ENCODE measurements around the gene POLD2.

POLD2 gene

DNA sequence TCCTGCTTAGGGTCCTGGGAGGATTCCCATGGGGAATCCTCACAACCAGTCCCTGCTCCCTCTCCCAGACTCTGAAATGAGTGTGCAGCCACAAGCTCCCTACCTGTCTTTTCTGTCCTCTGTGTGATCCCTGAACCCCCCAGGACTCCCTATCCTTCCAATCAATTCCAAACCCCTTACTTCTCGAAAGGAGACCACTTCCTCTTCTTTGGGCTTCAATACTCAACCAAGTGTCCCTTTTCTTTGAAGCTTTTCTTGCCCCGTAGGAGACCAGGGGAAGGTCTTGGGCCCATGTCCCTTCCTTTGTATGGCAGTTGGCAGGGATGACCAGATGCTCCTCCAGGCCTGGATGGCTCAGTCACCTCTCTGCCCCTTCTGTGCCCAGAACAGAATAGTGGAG lies 17.5 kb downstream of the POLD2 start:
- DNase-seq (ENCODE audit: low spot score) = no peak
- Histone ChIP-seq H4K8ac (ENCODE audit: low read depth, low read length) (no peak overlapping the region), H3K18ac (ENCODE audit: low read length) (peak overlapping the region; percentile 53), H3K23ac (ENCODE audit: low read depth, low read length, poor library complexity) (no peak overlapping the region), H3K27me3 (ENCODE audit: control insufficient read depth in 3 of 3, insufficient read depth in 3 of 3, low read depth in 1 of 3, low read length in 3 of 3) (peaks cover 0 to 8% (median 5%) of the 10 kb centered on the region in 3 experiments), H2BK12ac (ENCODE audit: low read length) (no peak overlapping the region), H2BK15ac (ENCODE audit: low read length) (no peak overlapping the region), H2AK5ac (ENCODE audit: low read depth, low read length) (no peak overlapping the region), H3K79me1 (ENCODE audit: low read depth, low read length) (no peaks in the 10 kb centered on the region), H2BK5ac (ENCODE audit: low read length) (no peak overlapping the region), H4K91ac (ENCODE audit: low read depth, low read length, poor library complexity) (no peak overlapping the region), H2AFZ (ENCODE audit: low read length) (no peak overlapping the region), H3K4ac (ENCODE audit: low read length) (no peak overlapping the region), H3K14ac (ENCODE audit: low read length) (no peak overlapping the region), H3K9ac (ENCODE audit: low read depth, low read length, poor library complexity) (no peak overlapping the region), H3K9me3 (replicated peaks in 1 of 2; ENCODE audit: control insufficient read depth in 2 of 2, insufficient read depth in 1 of 2, low read depth in 1 of 2, low read length in 2 of 2) (no peaks in the 10 kb centered on the region), H3K4me3 (ENCODE audit: low read length in 2 of 2) (no peak overlapping the region), H3K4me1 (ENCODE audit: control insufficient read depth in 2 of 2, insufficient read depth in 1 of 2, low read depth in 1 of 2, low read length in 2 of 2) (peaks cover 8 to 10% of the 10 kb centered on the region in 2 donors), H3K27ac (replicated peaks; ENCODE audit: low read length) (no peak overlapping the region), H3K4me2 (ENCODE audit: insufficient read depth, low read length, poor library complexity, severe bottlenecking) (no peak overlapping the region), H2BK120ac (ENCODE audit: low read depth, low read length) (no peak overlapping the region), H3K36me3 (replicated peaks in 1 of 2; ENCODE audit: control insufficient read depth in 2 of 2, insufficient read depth in 2 of 2, low read length in 2 of 2) (peaks cover 6 to 20% of the 10 kb centered on the region in 2 donors)
- no CpG with 5 or more reads among the region's 2 CpGs for WGBS, 2 donors (ENCODE audit: extremely low coverage in 2 of 2, insufficient read length in 2 of 2, insufficient replicate concordance in 1 of 2)

DNA sequence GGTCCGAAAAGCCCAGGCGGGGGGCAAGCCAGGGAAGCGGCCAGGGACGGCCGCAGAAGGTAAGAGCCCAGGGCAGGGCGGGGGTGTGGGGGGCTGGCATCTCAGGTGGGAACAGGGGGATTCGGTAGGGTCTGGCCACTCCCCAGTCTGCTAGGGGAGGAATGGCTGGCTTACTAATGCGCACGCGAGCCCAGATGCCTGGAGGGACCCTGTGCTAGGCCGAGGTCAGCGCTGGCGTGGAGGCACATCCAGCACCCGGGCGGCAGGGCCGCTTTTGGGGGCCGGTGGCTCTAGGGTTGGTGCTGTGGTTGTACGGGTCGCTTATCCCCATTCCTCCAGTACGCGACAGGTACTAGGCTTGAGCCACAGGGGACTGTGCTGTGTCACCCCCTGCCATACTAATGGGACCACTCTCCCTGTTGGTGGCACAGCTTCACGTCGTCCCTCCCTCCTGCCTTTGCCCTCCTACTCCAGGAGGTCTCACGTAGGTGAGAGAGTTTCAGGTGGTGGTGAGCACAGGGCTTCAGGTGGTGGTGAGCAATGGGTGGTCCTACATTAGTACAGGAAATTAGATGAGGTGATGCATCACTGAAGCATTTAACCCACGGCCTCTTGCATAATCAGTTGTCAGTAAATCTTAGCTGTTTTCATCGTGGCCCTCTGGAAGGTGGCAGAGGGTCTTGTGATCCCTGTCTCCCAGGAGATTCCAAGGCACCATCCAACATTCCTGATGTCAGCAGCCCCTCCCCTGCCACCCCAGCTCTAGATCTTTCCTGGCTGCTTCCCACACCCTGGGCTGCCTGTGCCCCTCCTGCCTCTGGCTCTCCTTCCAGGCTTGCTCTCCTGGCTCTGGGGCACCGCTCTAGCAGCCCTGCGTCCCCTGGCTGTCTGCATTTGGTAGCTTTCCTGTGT lies 18.2 kb downstream of the POLD2 start:
- peak; percentile 27 for DNase-seq (ENCODE audit: low spot score)
- no CpG with 5 or more reads among the region's 28 CpGs for WGBS, 2 donors (ENCODE audit: extremely low coverage in 2 of 2, insufficient read length in 2 of 2, insufficient replicate concordance in 1 of 2)
- peak overlapping the region; percentile 71 for H2AK5ac ChIP-seq (ENCODE audit: low read depth, low read length)

DNA sequence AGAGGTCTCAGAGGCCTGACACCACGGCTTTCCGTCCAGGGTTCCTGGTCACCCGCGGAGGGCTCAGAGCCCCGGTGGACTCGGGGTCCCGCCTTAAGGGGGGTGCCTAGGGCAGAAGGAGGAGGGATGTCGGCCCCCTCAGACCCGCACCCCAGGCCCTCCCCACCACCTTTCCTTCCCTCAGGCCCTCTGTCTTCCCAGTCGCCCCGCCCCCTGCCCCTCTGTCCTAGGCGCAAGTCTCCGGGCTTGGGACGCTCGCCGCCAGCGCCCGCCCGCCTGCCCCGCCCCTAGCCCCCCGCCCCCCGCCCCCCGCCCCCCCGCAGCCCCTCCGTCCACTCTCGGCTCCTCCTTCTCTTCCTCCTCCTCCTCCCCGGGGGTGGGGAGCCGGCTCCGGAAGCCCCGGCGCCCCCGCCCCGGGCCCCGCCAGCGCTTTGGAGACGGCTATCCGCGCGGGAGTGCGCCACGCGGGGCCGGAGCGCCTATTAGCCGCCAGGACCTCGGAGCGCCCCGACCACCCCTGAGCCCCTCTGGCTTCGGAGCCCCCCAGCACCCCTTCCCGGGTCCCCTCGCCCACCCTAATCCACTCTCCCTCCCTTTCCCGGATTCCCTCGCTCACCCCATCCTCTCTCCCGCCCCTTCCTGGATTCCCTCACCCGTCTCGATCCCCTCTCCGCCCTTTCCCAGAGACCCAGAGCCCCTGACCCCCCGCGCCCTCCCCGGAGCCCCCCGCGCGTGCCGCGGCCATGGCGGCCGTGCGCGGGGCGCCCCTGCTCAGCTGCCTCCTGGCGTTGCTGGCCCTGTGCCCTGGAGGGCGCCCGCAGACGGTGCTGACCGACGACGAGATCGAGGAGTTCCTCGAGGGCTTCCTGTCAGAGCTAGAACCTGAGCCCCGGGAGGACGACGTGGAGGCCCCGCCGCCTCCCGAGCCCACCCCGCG lies 19.2 kb downstream of the POLD2 start, which contains the start of gene AEBP1:
TSS of gene AEBP1 (plus strand) at position 423 of the 937 bp plus-strand sequence. CDS start at position 744, 321 bp downstream.
- Histone ChIP-seq H3K79me1 (ENCODE audit: low read depth, low read length) (no peaks in the 10 kb centered on the region), H3K36me3 (replicated peaks in 1 of 2; ENCODE audit: control insufficient read depth in 2 of 2, insufficient read depth in 2 of 2, low read length in 2 of 2) (peaks cover 0 to 8% of the 10 kb centered on the region in 2 donors), H3K4ac (ENCODE audit: low read length) (peak within 1 kb of the TSS; percentile 67), H3K27ac (replicated peaks; ENCODE audit: low read length) (no peak within 1 kb of the TSS), H3K4me1 (ENCODE audit: control insufficient read depth in 2 of 2, insufficient read depth in 1 of 2, low read depth in 1 of 2, low read length in 2 of 2) (peaks cover 8 to 14% of the 10 kb centered on the region in 2 donors), H3K4me3 (ENCODE audit: low read length in 2 of 2) (peak within 1 kb of the TSS; percentile 43 to 84), H4K8ac (ENCODE audit: low read depth, low read length) (no peak within 1 kb of the TSS), H3K14ac (ENCODE audit: low read length) (no peak within 1 kb of the TSS), H2BK15ac (ENCODE audit: low read length) (peak within 1 kb of the TSS; percentile 80), H2BK5ac (ENCODE audit: low read length) (peak within 1 kb of the TSS; percentile 55), H3K23ac (ENCODE audit: low read depth, low read length, poor library complexity) (peak within 1 kb of the TSS; percentile 55), H2AK5ac (ENCODE audit: low read depth, low read length) (peak within 1 kb of the TSS; percentile 71), H4K91ac (ENCODE audit: low read depth, low read length, poor library complexity) (no peak within 1 kb of the TSS), H3K4me2 (ENCODE audit: insufficient read depth, low read length, poor library complexity, severe bottlenecking) (peak within 1 kb of the TSS; percentile 83), H2BK120ac (ENCODE audit: low read depth, low read length) (no peak within 1 kb of the TSS), H3K27me3 (ENCODE audit: control insufficient read depth in 3 of 3, insufficient read depth in 3 of 3, low read depth in 1 of 3, low read length in 3 of 3) (peaks cover 0 to 8% (median 5%) of the 10 kb centered on the region in 3 experiments), H3K18ac (ENCODE audit: low read length) (peak within 1 kb of the TSS; percentile 92), H3K9ac (ENCODE audit: low read depth, low read length, poor library complexity) (peak within 1 kb of the TSS; percentile 83), H3K9me3 (replicated peaks in 1 of 2; ENCODE audit: control insufficient read depth in 2 of 2, insufficient read depth in 1 of 2, low read depth in 1 of 2, low read length in 2 of 2) (no peaks in the 10 kb centered on the region), H2BK12ac (ENCODE audit: low read length) (peak within 1 kb of the TSS; percentile 33), H2AFZ (ENCODE audit: low read length) (peak within 1 kb of the TSS; percentile 87)
- DNase-seq (ENCODE audit: low spot score) = peak; percentile 30
- no CpG with 5 or more reads among the region's 87 CpGs for WGBS, 2 donors (ENCODE audit: extremely low coverage in 2 of 2, insufficient read length in 2 of 2, insufficient replicate concordance in 1 of 2)

More for the DNA sequence above, 18.2 kb downstream of the POLD2 start:
- peaks cover 6 to 14% of the 10 kb centered on the region in 2 donors for H3K36me3 ChIP-seq (replicated peaks in 1 of 2; ENCODE audit: control insufficient read depth in 2 of 2, insufficient read depth in 2 of 2, low read length in 2 of 2)
- H3K27me3 ChIP-seq (ENCODE audit: control insufficient read depth in 3 of 3, insufficient read depth in 3 of 3, low read depth in 1 of 3, low read length in 3 of 3) = peaks cover 0 to 8% (median 5%) of the 10 kb centered on the region in 3 experiments
- H2AFZ ChIP-seq (ENCODE audit: low read length) = peak overlapping the region; percentile 85
- H2BK15ac ChIP-seq (ENCODE audit: low read length) = no peak overlapping the region
- H4K91ac ChIP-seq (ENCODE audit: low read depth, low read length, poor library complexity) = no peak overlapping the region
- H2BK12ac ChIP-seq (ENCODE audit: low read length) = no peak overlapping the region
- peak overlapping the region; percentile 43 to 84 for H3K4me3 ChIP-seq (ENCODE audit: low read length in 2 of 2)
- H3K4ac ChIP-seq (ENCODE audit: low read length) = peak overlapping the region; percentile 67
- H3K18ac ChIP-seq (ENCODE audit: low read length) = peak overlapping the region; percentile 92
- H3K79me1 ChIP-seq (ENCODE audit: low read depth, low read length) = no peaks in the 10 kb centered on the region
- H2BK120ac ChIP-seq (ENCODE audit: low read depth, low read length) = no peak overlapping the region
- H3K27ac ChIP-seq (replicated peaks; ENCODE audit: low read length) = no peak overlapping the region
- peak overlapping the region; percentile 83 for H3K4me2 ChIP-seq (ENCODE audit: insufficient read depth, low read length, poor library complexity, severe bottlenecking)
- no peak overlapping the region for H2BK5ac ChIP-seq (ENCODE audit: low read length)
- H3K9ac ChIP-seq (ENCODE audit: low read depth, low read length, poor library complexity) = peak overlapping the region; percentile 83
- peaks cover 8 to 14% of the 10 kb centered on the region in 2 donors for H3K4me1 ChIP-seq (ENCODE audit: control insufficient read depth in 2 of 2, insufficient read depth in 1 of 2, low read depth in 1 of 2, low read length in 2 of 2)
- H3K9me3 ChIP-seq (replicated peaks in 1 of 2; ENCODE audit: control insufficient read depth in 2 of 2, insufficient read depth in 1 of 2, low read depth in 1 of 2, low read length in 2 of 2) = no peaks in the 10 kb centered on the region
- peak overlapping the region; percentile 70 for H3K23ac ChIP-seq (ENCODE audit: low read depth, low read length, poor library complexity)
- H3K14ac ChIP-seq (ENCODE audit: low read length) = no peak overlapping the region
- no peak overlapping the region for H4K8ac ChIP-seq (ENCODE audit: low read depth, low read length)

Data from neuronal stem cell (in vitro differentiated cells).